Bone marrow (tissue), 2 donors: ENCODE results near the gene NANOS3.

ENCODE experiments used
- DNase-seq, 2 donors: peaks; one replicate each; lab custom pipeline; 2025; lab: John Stamatoyannopoulos, UW

Gene NANOS3

DNA sequence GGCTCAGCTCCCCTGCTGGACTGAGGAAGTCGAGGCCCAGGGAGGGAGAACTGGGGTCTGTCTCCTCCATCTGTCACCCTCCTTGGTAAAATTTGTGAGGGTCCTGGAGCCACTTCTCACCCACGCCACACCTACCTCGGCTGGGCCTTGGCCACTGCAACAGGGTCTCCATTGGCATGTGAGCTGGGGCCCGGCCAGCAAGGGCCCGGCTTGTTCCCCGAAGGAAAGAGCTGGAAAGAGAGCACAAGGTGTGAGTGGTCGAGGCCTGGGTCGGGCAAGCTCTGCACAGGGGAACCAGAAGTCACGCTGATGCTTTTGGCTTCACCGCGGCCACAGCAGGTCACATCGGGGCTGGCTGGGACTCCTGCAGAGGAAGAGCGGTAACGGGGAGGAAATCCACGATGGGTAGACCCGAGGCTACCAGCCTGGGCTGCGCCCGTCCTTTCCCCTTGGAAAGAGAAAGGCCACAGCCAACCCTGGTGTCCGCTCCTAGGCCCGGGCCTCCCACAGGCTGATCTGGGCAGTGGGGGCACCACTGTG lies 9.0 kb downstream of the NANOS3 start:
- DNase-seq = no peak

DNA sequence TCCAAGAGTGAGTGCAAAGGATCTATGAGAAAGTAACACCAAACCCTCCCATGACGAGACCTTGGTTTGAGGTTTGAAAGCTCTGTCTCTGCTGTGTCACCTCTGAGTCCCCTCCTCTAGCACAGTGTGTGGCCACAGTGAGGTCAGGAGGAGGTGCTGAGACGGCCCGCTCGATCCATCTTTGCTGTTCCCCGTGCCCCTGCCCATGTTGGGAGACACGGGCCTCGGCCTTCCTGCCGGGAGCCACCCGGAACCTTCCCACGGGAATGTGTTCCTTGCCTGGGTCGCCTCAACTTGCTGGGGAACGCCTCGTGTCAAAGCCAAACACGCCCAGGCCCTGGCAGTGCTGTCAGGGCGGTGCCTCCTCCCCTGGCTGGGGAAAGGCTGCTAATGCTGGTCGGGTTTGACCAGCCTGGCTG lies 10.1 kb downstream of the NANOS3 start:
- DNase-seq = no peak

DNA sequence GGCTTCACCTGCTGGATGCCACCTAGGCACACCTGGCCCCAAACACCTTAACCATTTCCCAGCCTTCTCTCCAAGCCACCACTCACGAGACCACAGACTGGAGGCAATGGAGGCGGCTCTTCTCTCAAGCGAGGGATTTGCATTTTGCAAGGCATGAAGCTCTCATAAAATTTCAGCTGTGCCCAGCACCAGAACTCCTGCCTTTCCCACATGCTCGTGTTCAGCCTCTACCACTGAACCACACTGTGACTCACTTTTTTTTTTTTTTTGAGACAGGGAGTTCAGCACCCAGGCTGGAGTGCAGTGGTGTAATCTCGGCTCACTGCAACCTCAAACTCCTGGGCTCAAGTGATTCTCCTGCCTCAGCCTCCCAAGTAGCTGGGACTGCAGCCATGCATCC lies 10.6 kb downstream of the NANOS3 start:
- DNase-seq = no peak

DNA sequence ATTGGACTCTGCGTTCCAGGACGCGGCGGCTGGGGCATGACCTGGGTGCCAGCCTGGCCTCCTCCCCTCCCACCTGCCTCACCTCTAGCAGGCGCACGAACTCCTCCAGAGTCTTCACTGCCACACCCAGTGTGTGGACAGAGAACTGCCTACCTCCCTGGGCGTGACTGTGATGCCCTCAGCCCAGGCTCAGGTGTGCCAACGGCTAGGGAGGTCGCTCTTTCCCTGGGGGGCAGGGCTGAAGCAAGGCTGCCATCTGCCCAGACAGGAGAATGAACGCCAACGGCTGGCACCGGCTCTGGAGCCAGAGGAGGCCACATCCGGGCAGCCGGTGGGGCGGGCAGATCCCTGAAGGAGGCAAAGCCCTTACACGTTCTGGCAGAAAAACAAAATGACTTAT lies 11.3 kb downstream of the NANOS3 start:
- no peak for DNase-seq

GRCh38 chr19:13890136-13890535 lies 13.2 kb downstream of the NANOS3 start:
- DNase-seq = no peak

GRCh38 chr19:13892870-13893269 lies 15.9 kb downstream of the NANOS3 start:
- no peak for DNase-seq

GRCh38 chr19:13894552-13894951 lies 17.6 kb downstream of the NANOS3 start:
- DNase-seq = no peak

- no peak for DNase-seq
These were observed 19.3 kb downstream of the NANOS3 start for GRCh38 chr19:13896227-13896626.

GRCh38 chr19:13899393-13899792 lies 22.5 kb downstream of the NANOS3 start:
- DNase-seq = no peak

DNA sequence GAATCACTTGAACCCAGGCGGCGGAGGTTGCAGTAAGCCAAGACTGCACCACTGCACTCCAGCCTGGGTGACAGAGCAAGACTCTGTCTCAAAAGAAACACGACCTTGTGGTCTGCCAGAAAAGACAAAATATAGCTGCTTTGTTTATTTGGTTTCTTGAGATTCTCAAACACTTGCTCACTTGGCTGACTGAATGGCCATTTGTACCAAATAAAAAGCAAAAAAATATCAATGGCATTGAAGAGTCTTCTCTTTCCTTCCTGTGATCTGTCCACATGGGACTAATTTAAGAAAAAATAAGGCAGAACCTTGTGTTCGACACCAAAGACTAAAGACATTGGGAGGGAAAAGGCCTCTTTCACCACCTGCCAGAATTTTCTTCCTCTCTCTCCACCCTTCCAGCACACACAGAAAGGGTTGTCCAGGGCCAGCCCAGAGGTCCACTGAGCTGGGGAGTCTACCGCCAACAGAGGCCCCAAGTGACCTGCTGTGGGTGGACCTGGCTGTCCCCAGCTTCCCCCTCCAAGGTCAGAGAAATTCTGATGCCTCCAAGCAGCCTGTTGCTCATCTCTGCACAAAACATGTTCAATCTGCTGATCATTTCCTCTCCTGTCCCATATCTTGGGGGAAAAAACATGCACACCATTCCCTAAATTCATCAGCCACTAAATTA lies 23.1 kb downstream of the NANOS3 start:
- no peak for DNase-seq

GRCh38 chr19:13902993-13903555 lies 26.1 kb downstream of the NANOS3 start:
- DNase-seq = peak in 1 of 2 donors; percentile 41

- DNase-seq = peak; percentile 69 to 72
These were observed 28.9 kb downstream of the NANOS3 start, which contains the start of the genes BRME1 and CC2D1A for GRCh38 chr19:13905634-13906520. TSS of gene BRME1 (minus strand) at chr19:13906117. CDS start at chr19:13904892, 1,225 bp downstream. TSS of gene CC2D1A (plus strand) at chr19:13906201. CDS start at chr19:13906442, 241 bp downstream.

DNA sequence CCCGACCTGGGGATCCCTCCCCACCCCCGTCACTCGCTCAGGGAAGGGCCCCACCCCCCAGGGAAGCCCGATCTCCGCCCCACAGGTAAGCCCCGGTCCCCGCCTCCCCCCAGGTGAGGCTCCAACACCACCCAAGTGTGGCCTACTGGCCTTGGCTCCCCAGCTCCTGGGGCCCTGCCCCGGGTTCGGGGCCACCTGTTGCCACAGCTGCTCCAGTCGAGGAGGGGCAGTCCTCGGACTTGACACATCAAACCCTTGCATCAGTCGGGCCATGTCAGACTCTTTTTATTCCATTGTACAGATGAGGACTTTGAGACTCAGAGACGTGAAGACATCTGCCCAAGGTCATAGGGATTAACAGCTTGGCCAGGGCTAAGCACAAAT lies 29.6 kb downstream of the NANOS3 start:
- no peak for DNase-seq

DNA sequence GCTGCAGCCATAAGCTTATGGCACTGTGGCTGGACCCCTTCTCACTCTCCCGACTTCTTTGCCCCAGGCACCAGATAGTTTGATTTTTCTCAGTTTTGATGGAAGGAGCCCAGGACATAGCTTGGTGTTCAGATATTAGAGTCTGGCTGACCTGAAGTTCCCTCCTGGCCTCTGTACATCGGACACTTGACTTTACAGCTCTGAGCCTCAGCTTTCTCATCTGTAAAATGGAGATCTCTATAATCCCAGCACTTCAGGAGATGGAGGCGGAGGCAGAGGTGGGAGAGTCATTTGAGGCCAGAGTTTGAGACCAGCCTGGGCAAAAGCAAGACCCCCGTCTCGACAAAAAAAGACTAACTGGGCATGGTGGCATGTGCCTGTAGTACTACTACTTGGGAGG lies 30.0 kb downstream of the NANOS3 start:
- DNase-seq = no peak

- no peak for DNase-seq
These were observed 31.7 kb downstream of the NANOS3 start for GRCh38 chr19:13908674-13909073.

- no peak for DNase-seq
These were observed 32.5 kb downstream of the NANOS3 start for GRCh38 chr19:13909430-13909829.

DNA sequence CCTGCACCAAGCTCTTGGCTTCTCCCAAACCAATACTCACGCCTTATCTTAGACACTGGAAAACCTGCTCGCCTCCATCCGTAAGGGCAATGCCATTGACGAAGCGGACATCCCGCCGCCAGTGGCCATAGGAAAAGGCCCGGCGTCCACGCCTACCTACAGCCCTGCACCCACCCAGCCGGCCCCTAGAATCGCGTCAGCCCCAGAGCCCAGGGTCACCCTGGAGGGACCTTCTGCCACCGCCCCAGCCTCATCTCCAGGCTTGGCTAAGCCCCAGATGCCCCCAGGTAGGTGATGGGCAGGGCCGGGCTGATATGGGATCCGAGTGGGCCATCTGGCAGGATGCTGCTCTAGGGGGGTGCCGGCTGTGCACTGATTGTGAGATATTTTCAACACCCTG lies 36.4 kb downstream of the NANOS3 start:
- DNase-seq = no peak

GRCh38 chr19:13914777-13915176 lies 37.8 kb downstream of the NANOS3 start:
- no peak for DNase-seq

DNA sequence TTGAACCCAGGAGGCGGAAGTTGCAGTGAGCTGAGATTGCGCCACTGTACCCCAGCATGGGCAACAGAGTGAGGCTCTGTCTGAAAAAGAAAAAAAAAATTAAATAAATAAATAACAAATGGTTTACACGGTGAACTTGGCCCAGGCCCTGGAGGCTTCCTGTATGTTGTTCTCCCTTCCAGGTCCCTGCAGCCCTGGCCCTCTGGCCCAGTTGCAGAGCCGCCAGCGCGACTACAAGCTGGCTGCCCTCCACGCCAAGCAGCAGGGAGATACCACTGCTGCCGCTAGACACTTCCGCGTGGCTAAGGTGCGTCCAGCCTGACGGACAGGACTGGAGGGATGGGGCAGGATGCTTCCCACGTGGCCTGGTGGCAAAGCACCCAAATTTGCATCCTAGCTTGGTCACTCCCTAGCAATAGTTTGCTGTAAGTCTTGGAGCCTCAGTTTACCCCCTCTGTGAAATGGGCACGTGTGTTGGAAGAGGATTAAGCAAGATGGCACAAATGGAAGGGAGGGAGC lies 41.0 kb downstream of the NANOS3 start:
- DNase-seq = no peak

- no peak for DNase-seq
These were observed 41.9 kb downstream of the NANOS3 start for GRCh38 chr19:13918726-13919411.

GRCh38 chr19:13920524-13920923 lies 43.6 kb downstream of the NANOS3 start:
- DNase-seq = no peak
